ENCODE data around the gene COBL. TPM values are rescaled to one million over a fixed set of nuclear protein-coding genes. Genes with fewer than 3 reads are reported as not detected.

Gene COBL
- total RNA-seq, 1 experiment from 2014 or later, result 0.46 TPM

DNA sequence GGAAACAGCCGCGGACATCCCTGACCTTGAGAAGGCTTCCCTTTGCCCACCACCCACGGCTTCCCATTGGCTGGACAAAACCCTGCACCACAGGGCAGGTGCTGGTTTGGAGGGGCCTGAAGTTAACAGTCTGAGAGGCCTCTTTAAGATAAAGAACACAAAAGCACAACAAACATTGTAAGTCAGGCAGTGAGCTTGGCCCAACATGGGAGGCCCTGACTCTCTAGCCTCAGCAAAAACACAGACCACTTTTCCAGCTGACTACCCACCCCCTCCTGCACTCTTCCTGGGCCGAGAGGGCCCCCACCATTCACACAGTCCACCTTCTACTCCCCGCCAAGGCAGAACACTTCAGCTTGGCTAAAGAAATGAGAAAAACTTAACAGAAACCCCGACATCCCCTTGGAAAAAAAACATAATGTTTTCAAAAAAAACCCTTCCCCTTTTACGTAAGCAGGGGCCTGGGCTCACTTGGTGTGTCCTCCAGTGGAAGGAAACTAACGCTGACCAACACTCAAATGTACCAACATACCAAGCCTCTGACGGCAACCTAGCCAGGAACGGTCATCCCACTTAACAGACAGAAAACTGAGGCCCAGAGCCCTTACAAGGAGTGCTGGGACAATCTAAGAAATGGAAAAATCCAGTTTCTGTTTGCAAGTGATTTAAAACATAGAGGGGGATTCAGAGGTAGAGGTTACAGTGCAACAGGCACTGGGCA is 80.9 kb downstream of the COBL start:
- DNase-seq (ENCODE audit: low read depth), result no peak

DNA sequence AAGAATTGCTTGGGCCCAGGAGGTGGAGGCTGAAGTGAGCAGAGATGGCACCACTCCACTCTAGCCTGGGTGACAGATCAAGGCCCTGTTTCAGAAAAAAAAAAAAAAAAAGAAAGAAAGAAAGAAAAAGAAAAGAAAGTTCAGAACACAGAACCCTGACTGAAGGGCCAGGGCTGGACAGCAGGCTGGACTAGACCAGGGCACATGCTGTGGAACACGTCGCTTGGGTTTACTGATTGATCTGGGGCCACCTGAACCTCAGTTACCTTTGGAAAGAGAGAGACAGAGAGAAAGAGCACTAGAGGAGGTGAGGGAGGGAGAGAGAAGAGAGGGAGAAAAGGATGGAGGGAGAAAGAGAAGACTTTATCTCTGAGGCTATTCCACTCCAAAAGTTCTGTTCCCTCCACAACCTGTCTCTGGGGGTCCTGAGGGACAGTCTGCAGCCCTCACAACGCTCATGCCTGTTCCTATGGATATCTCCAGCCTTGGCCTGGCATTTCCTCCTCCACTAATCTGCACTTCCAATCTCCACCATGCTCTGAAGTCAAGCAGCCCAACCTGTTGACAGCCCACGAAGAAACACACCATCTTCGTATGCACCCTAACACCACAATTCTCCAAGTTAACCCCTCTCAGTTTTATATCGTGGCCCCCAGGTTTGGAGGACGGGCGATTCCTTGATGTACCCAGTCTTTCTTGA is 81.8 kb downstream of the COBL start:
- no peak for DNase-seq (ENCODE audit: low read depth)

DNA sequence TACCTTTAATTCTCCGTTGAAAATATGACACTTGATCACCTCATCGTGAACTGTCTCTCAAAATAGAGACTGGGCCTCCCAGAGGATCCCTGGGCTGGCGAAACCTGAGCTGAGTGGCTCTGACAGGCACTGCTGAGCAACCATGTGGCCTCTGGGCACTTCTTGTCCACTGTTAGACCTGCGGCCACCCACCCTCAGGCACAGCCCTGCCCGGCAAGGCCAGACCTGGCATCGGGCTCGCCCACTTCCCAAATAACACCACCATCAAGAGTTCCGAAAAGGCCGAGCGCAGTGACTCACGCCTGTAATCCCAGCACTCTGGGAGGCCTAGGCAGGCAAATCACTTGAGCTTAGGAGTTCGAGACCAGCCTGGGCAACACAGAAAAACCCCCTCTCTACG is 82.5 kb downstream of the COBL start:
- DNase-seq (ENCODE audit: low read depth), result no peak

- DNase-seq (ENCODE audit: low read depth), result no peak
Observed at GRCh38 chr7:51233374-51233773, 83.2 kb downstream of the COBL start.

DNA sequence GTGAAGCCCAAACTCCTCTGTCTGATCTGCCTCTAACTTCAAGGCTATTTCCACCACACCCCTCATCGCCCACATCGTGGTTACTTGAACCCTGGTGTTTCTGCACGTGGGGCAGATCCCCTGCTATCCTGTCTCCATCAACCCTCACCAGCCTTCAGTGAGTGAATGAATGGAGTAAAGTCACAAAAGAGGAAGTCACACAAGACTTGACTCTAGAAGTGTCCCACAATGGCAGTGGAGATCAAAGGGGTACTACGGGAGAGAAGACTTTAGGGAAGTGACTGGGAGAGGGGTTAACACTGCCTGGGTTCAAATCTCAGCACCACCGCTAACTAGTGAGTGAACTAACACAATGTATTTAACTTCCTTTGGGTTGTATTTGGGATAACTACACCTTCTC is 85.9 kb downstream of the COBL start:
- no peak for DNase-seq (ENCODE audit: low read depth)

GRCh38 chr7:51230324-51230625 is 86.3 kb downstream of the COBL start:
- no peak for DNase-seq (ENCODE audit: low read depth)

- no peak for DNase-seq (ENCODE audit: low read depth)
Observed at GRCh38 chr7:51229620-51230323, 86.8 kb downstream of the COBL start.

DNA sequence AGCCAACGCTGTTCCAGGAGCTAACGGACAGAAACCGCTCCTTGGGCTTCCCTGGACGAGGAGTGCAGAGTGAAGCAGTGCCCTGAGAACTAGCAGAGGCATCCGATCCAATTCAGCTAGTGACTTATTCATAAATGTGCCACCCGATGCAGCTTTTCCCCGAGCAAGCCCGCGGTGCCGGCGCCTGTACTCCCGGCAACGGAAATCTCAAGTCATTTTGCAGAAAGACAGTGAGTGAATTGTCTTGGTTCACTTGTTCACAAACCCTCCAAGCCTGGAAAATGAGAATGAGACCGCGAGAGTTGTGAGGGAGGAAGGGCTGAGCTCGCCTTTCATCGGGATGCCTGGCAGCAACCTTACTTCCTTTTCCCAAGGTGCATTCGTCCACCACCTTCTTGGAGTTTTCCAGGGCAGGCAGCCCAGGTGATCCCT is 87.5 kb downstream of the COBL start:
- no peak for DNase-seq (ENCODE audit: low read depth)

DNA sequence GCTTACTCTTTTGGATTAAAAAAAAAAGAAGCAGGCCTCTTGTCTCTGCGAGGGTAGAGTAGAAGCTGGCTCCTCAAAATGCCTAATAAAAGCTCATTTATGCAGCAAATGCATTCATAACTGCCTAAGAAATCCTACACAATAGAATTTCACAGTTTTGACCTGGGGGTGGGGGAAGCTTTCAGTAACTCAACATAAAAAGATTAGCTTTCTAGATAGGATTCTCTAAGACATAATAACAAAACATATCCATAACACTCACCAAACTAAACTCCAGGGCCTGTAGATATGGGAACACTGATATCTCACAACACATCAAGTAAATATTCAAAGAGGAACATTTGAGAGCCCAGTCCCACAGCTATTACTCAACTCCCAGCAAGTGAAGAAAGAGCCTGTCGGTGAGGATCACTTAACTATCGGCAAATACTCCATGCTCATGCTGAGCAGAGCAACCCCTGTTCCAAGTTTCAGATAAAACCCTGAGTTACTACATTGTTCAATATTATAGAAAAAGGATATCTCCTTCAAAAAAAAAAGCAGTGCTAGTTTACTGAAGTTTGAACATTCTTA is 88.1 kb downstream of the COBL start:
- no peak for DNase-seq (ENCODE audit: low read depth)

DNA sequence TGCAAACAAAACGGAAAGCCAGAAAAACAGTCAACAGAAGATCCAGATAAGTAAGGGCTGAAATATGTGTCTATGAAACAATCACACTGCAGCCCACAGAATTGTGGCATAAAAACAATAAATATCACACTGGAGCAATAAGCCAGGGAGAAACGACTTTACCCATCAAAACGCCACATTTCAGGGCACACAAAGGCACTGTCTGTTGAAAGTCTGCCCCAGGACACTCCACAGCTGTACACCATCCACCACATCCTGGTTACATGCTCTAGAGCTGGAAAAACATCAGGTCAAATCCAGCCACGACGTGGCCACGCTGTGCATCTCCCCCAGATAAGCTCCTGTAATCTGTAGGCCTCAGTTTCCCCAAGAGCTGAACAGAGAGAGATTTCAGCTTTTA is 88.7 kb downstream of the COBL start:
- no peak for DNase-seq (ENCODE audit: low read depth)

DNA sequence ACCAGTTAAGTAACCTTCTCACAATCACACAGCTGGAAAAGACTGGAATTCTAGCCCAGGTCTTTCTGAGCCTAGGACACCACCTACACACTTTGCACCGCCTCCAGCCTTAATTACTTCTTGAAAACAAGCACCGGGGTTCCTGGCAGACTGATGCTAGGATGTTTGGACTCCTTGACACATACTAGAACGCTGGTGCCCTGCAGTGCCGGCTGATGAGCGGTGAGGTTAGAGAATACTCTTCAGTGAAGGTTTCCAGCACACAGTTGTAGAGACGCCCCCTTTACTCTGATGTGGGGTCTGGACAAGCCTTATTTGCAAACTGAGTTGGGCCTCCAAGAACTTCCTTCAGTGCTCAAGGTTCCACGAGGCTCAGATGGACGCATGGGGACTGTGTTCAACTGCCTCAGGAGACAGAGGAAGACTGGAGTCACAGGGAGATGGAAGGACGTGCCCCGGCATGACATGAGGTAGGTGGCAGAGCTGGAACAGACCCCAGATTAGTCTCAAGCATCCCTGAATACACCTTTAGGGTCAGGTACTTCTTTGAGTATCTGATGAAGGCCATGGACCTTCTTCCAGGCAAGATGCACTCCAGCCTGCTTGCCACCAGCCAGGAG is 89.6 kb downstream of the COBL start:
- no peak for DNase-seq (ENCODE audit: low read depth)

DNA sequence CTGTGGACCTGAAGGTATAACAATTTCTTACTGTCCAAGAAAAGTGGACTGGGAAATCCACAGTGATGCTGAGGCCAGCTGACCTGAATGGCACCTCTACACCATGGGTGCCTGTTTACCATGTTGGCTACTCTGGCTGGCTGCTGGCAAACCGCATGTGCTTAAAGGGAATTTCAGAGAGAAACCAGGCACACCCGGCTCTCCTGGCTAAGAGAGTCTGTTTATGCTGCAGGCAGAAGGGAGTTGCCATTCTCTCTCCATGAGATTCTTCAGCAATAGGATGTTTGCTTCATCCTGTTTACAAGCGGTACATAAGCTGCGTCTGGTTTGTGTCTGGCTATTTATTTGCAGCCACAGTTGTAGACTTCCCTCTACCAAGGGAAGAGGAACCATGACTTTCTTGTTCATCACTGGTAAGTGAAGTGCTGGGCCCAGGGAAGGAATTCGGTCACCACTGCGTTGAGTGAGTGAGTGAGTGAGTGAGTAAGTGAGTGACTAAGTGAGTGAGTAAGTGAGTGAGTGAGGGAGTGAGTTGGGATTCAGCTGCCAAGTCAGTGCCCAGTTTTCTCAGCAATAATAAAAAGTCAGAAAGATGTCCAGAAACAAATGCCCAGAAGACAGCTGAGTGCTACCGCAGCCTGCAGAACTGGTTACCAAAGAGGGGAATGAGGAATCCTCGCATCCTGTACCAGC is 90.4 kb downstream of the COBL start:
- peak; percentile 67 for DNase-seq (ENCODE audit: low read depth)

- peak; percentile 11 for DNase-seq (ENCODE audit: low read depth)
Observed at GRCh38 chr7:51224811-51225595, 91.6 kb downstream of the COBL start.

- no peak for DNase-seq (ENCODE audit: low read depth)
Observed at GRCh38 chr7:51223505-51223904, 93.1 kb downstream of the COBL start.

GRCh38 chr7:51222916-51223315 is 93.7 kb downstream of the COBL start:
- DNase-seq (ENCODE audit: low read depth), result no peak

DNA sequence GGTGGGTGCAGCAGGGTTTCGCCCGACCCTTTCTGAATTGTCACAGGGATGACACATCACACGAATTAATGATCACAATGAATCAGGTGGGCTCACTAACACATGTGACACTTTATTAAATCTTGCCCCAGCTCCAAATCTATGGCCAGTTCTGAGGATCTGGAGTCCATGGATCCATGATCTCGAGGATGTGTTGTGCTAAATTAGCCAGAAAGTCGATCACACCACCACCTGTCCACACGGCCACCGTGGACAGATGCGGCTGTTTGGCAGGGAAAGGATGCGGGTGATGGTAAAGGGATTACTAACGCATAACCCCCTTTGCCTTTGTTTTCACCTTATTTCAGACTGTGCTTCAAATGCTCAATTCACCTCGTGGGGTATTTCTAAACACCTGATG is 96.4 kb downstream of the COBL start:
- DNase-seq (ENCODE audit: low read depth), result no peak

DNA sequence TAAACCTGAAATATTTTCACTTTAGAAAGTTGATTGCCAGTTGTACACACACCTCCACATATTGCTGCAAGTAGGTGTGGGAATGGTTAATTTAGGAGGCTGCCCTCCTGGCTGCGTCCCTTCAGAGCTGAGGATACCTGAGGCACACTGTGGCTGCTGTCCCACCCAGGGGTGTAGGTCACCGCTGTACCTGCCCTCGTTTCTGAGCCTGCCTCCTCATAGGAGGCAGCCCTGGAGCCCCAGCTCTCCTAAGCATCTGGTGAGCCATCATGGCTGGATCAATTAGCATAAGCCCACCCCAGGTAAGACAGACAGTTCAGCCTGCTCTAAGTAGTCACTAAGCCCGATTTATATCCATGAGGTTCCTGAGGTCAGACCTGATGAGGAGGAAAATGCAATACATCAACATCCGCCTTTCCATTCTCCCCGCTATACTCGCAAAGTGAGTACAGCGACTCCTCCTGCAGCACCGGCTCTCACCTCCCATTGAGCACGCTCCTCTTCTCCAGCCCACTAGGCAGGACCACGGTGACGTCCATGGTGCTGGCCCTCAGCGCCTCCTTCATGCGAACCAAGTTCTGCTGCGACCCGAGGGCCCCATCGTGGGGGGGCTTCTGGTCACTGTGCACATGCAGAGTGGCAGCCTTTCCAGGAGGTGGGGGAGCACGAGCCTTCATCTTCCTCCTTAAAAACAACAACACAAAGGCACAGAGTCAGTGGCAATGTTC is 97.2 kb downstream of the COBL start:
- no peak for DNase-seq (ENCODE audit: low read depth)

DNA sequence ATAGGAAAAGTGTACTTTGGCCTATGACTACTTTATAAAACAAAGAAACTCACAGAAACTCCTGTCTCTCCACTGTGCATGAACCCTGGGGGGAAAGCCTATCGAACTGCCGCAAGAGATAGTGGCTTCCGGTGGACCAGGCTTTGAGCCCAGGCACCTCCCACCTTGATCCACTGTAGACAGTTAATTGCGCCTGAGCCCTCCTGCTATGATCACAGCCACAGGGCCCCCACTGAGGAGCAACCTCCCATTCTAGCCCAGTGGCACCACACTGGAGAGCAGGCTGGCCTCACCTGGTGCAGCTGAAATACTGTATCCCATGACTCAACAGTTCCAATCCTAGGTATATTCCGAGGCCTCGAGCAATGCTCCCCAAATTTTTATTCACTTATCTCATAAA is 98.8 kb downstream of the COBL start:
- DNase-seq (ENCODE audit: low read depth), result no peak

DNA sequence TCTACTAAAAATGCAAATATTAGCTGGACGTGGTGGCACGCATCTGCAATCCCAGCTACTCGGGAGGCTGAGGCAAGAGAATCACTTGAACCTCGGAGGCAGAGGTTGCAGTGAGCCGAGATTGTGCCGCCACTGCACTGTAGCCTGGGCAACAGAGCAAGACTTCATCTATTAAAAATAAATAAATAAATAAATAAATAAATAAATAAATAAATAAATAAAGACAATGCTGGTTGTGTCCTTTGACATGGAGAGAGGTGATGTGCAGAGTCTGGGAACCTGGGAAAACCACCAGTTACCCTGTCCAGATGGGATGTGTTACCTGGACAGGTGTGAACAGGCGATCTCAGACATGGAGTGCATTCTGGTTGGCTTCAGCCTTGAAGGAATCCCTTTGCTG is 102.5 kb downstream of the COBL start:
- no peak for DNase-seq (ENCODE audit: low read depth)

DNA sequence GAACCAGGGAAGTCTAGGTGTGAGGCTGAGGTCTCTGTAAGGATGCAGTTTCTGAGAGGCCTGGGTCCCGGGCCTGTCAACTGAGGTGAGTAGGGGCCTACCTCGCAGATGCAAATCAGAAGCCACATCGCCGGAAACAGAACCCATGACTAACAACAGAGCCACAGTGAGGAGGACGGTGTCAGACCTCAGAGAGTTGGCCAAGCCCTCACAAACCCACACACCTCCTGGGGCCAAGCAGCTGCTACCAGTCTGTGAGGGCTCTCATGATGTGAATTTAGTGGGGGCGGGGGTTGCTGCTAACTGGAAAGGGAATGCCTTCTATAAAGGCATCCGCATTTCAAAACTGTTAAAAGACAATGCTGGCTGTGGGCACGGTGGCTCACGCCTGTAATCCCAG is 103.0 kb downstream of the COBL start:
- peak; percentile 26 for DNase-seq (ENCODE audit: low read depth)
